Tibial artery (tissue), 4 donors: ENCODE results near the gene MATK.

Experiments used
- DNase-seq, 2 donors: peaks; one replicate each; pipeline ENCODE4 v3.0.0-alpha.2; 2019
- H3K27ac ChIP-seq, 2 donors: fragments of 200-600 bp; sonication (generic) in 1 of 2; 1 replicate in 1 of 2; 2 replicates in 1 of 2; pipeline ENCODE4 v1.5.1; 2018 to 2019; ENCODE audit warnings: mild to moderate bottlenecking in 1 of 2
- H3K27me3 ChIP-seq, 2 donors: fragments of 200-600 bp; sonication (generic) in 1 of 2; one replicate each; pipeline versions ENCODE4 v1.5.1 to v1.6.0; 2016 to 2019
- H3K36me3 ChIP-seq, 3 donors: fragments of 200-600 bp; sonication (generic) in 2 of 3; one replicate each; pipeline ENCODE4 v1.5.1; 2016 to 2019; ENCODE audit warnings: mild to moderate bottlenecking in 2 of 3
- H3K4me1 ChIP-seq, 4 donors: fragments of 200-600 bp; sonication (generic) in 2 of 4; 1 replicate in 3 of 4; 2 replicates in 1 of 4; pipeline ENCODE4 v1.5.1; 2016 to 2019
- H3K4me3 ChIP-seq, 2 donors: fragments of 200-600 bp; sonication (generic) in 1 of 2; 1 replicate in 1 of 2; 2 replicates in 1 of 2; pipeline ENCODE4 v1.5.1; 2018 to 2019; ENCODE audit warnings: mild to moderate bottlenecking in 2 of 2
- H3K9me3 ChIP-seq, 3 donors: fragments of 200-600 bp; sonication (generic) in 1 of 3; one replicate each; pipeline ENCODE4 v1.5.1; 2016 to 2019
- CTCF ChIP-seq, 2 experiments: fragments of 200-600 bp in 1 of 2; fragments of 450-650 bp in 1 of 2; IDR thresholded peaks; one replicate each; pipeline ENCODE4 v1.5.1; 2017 to 2019; ENCODE audit warnings: antibody characterized with exemption in 2 of 2, mild to moderate bottlenecking in 1 of 2, moderate library complexity in 1 of 2
- intact Hi-C: fragments of 100-400 bp; cut with DNase I; formaldehyde crosslinking; loops from one replicate; pipeline ENCODE4 v1.15.0; 2023; ENCODE audit warnings: low total_unique reads

The MATK gene

GRCh38 chr19:3813473-3814392 is 27.6 kb upstream of the MATK start:
- Histone ChIP-seq H3K4me3 (no peak overlapping the region), H3K27ac (no peak overlapping the region), H3K4me1 (peaks cover 0 to 9% (median 0%) of the 10 kb centered on the region in 4 donors), H3K9me3 (no peaks in the 10 kb centered on the region), H3K36me3 (no peaks in the 10 kb centered on the region), H3K27me3 (peaks cover 0 to 55% of the 10 kb centered on the region in 2 donors)
- no peak for DNase-seq
- no peak for TF ChIP-seq CTCF (IDR thresholded peaks at IDR 0.05)
- intact Hi-C loops, result no loop called here

GRCh38 chr19:3810708-3811355 is 24.7 kb upstream of the MATK start:
- Histone ChIP-seq H3K27me3 (peaks cover 0 to 46% of the 10 kb centered on the region in 2 donors), H3K27ac (no peak overlapping the region), H3K4me1 (peaks cover 0 to 7% (median 0%) of the 10 kb centered on the region in 4 donors), H3K36me3 (no peaks in the 10 kb centered on the region), H3K9me3 (no peaks in the 10 kb centered on the region), H3K4me3 (no peak overlapping the region)
- DNase-seq, result no peak
- intact Hi-C loops, result no loop called here
- TF ChIP-seq CTCF (IDR thresholded peaks at IDR 0.05), result no peak

- Histone ChIP-seq H3K27me3 (peaks cover 0 to 54% of the 10 kb centered on the region in 2 donors), H3K4me3 (no peak overlapping the region), H3K9me3 (no peaks in the 10 kb centered on the region), H3K27ac (no peak overlapping the region), H3K36me3 (no peaks in the 10 kb centered on the region), H3K4me1 (peaks cover 0 to 7% (median 0%) of the 10 kb centered on the region in 4 donors)
- intact Hi-C loops, result no loop called here
- DNase-seq, result no peak
- no peak for TF ChIP-seq CTCF (IDR thresholded peaks at IDR 0.05)
These were observed 23.9 kb upstream of the MATK start for GRCh38 chr19:3809881-3810707.

GRCh38 chr19:3808420-3809143 is 22.4 kb upstream of the MATK start:
- no peak for TF ChIP-seq CTCF (IDR thresholded peaks at IDR 0.05)
- Histone ChIP-seq H3K4me3 (no peak overlapping the region), H3K27me3 (peaks cover 0 to 59% of the 10 kb centered on the region in 2 donors), H3K4me1 (peaks cover 0 to 6% (median 0%) of the 10 kb centered on the region in 4 donors), H3K9me3 (no peaks in the 10 kb centered on the region), H3K36me3 (no peaks in the 10 kb centered on the region), H3K27ac (no peak overlapping the region)
- no peak for DNase-seq
- intact Hi-C loops, result no loop called here
